Right lobe of liver (tissue), 4 donors: ENCODE measurements around the gene AKR1D1.

Experiments used
- CTCF ChIP-seq, 4 donors: fragments of 200-600 bp in 3 of 4; fragments of 450-650 bp in 1 of 4; IDR thresholded peaks; one replicate each; pipeline versions ENCODE4 v1.5.1 to v1.8.0; 2016 to 2022; ENCODE audit warnings: antibody characterized with exemption in 4 of 4, mild to moderate bottlenecking in 2 of 4
- POLR2A ChIP-seq: fragments of 450-650 bp; IDR thresholded peaks from one replicate; pipeline ENCODE4 v1.6.1; 2017; ENCODE audit warnings: antibody characterized with exemption, mild to moderate bottlenecking
- donor health status: DM: no; HTN: no; CAD: no.
- donor health status: DM: no; HTN: no; CAD: no.
- donor health status: DM: no; HTN: yes; CAD: no.

- TF ChIP-seq CTCF (IDR thresholded peaks at IDR 0.05): no peak
- no peak for TF ChIP-seq POLR2A
These were observed 13.0 kb downstream of the AKR1D1 start for GRCh38 chr7:138089080-138089901.
